ENCODE measurements around the gene EEFSEC.

The EEFSEC gene

GRCh38 chr3:128348075-128348474, 194.8 kb downstream of the EEFSEC start:
- H3K27ac ChIP-seq (ENCODE audit: insufficient read depth, low read depth, low read length, poor library complexity, severe bottlenecking) = no peak overlapping the region
- H3K36me3 ChIP-seq (ENCODE audit: control insufficient read depth, insufficient read depth, low read length) = no peaks in the 10 kb centered on the region
- H3K4me1 ChIP-seq (ENCODE audit: control insufficient read depth, insufficient read depth, low read length) = peaks cover 8% of the 10 kb centered on the region
- no peaks in the 10 kb centered on the region for H3K27me3 ChIP-seq (ENCODE audit: control insufficient read depth, insufficient read depth, low read length, poor library complexity, severe bottlenecking)
- H3K4me3 ChIP-seq (ENCODE audit: insufficient read depth, low read depth, low read length) = no peak overlapping the region
- H3K9me3 ChIP-seq (ENCODE audit: control insufficient read depth, low read length) = no peaks in the 10 kb centered on the region
- WGBS, 2 experiments = 96 to 100% methylated on average over 2 to 3 of the region's 4 CpGs

GRCh38 chr3:128348805-128349531, 195.7 kb downstream of the EEFSEC start:
- H3K4me3 ChIP-seq (ENCODE audit: insufficient read depth, low read depth, low read length) = no peak overlapping the region
- H3K27me3 ChIP-seq (ENCODE audit: control insufficient read depth, insufficient read depth, low read length, poor library complexity, severe bottlenecking) = no peaks in the 10 kb centered on the region
- no peaks in the 10 kb centered on the region for H3K36me3 ChIP-seq (ENCODE audit: control insufficient read depth, insufficient read depth, low read length)
- WGBS, 2 experiments = 85 to 87% methylated on average over 5 of the region's 5 CpGs
- H3K9me3 ChIP-seq (ENCODE audit: control insufficient read depth, low read length) = no peaks in the 10 kb centered on the region
- H3K4me1 ChIP-seq (ENCODE audit: control insufficient read depth, insufficient read depth, low read length) = peaks cover 8% of the 10 kb centered on the region
- H3K27ac ChIP-seq (ENCODE audit: insufficient read depth, low read depth, low read length, poor library complexity, severe bottlenecking) = no peak overlapping the region

DNA sequence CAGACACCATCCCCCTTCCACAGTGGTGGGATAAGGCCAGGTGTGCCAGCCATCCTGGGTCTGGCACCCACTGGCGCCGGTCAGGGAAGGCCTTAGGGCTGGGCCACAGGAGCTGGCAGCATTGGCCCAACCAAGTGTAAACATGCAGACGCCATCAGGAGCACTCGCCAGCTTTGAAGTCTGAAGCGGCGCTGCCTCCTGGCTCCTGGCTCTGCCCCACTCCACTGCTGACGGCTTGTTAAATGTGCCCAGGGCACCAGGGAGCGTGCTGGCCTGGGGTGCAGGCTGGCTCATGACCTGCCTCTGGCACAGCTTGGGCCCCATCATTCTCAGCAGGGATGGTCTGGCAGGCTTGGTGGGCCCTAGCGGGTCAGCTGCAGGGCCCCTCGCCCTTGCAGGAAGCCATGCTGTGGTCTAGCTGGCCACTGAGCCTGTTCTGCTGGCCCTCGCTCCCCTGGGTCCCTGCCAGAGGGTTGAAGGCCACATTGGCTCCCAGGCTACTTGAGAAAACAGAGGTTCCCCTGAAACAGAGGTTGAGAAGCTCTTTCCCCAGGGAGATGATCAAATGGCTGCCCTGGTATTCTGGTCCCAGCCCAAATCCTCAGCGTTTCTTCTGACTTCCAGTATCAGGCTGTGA, 196.8 kb downstream of the EEFSEC start:
- H3K36me3 ChIP-seq (ENCODE audit: control insufficient read depth, insufficient read depth, low read length) = no peaks in the 10 kb centered on the region
- 96% methylated on average over 12 of the region's 12 CpGs for WGBS, 2 experiments
- H3K9me3 ChIP-seq (ENCODE audit: control insufficient read depth, low read length) = no peaks in the 10 kb centered on the region
- no peak overlapping the region for H3K27ac ChIP-seq (ENCODE audit: insufficient read depth, low read depth, low read length, poor library complexity, severe bottlenecking)
- no peaks in the 10 kb centered on the region for H3K27me3 ChIP-seq (ENCODE audit: control insufficient read depth, insufficient read depth, low read length, poor library complexity, severe bottlenecking)
- peaks cover 12% of the 10 kb centered on the region for H3K4me1 ChIP-seq (ENCODE audit: control insufficient read depth, insufficient read depth, low read length)
- no peak overlapping the region for H3K4me3 ChIP-seq (ENCODE audit: insufficient read depth, low read depth, low read length)

- Histone ChIP-seq H3K9me3 (ENCODE audit: control insufficient read depth, low read length) (no peaks in the 10 kb centered on the region), H3K27me3 (ENCODE audit: control insufficient read depth, insufficient read depth, low read length, poor library complexity, severe bottlenecking) (no peaks in the 10 kb centered on the region), H3K27ac (ENCODE audit: insufficient read depth, low read depth, low read length, poor library complexity, severe bottlenecking) (no peak overlapping the region), H3K36me3 (ENCODE audit: control insufficient read depth, insufficient read depth, low read length) (no peaks in the 10 kb centered on the region), H3K4me3 (ENCODE audit: insufficient read depth, low read depth, low read length) (no peak overlapping the region), H3K4me1 (ENCODE audit: control insufficient read depth, insufficient read depth, low read length) (peaks cover 12% of the 10 kb centered on the region)
- 92 to 94% methylated on average over 7 of the region's 7 CpGs for WGBS, 2 experiments
These were observed 198.3 kb downstream of the EEFSEC start for GRCh38 chr3:128351546-128351945.

DNA sequence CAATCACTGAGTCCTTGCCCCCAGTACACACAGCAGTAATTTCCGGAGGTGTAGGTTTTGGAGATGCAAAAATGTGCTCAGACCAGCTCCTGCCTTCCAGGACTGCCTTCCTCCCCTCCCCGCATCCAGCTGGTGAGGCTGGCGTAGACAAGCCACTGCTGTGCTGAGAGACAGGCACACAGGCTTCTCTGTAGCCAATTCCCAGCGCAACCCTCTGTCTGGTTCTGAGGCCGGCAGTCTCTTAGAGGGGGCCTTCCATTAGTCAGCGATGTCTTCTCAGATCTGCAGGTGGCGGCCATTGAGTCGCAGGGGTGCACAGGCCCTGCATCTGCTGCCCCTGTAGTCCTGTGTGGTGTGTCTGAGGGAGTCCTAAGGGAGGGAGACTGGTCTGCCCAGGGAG, 199.0 kb downstream of the EEFSEC start:
- 90 to 94% methylated on average over 8 of the region's 8 CpGs for WGBS, 2 experiments

GRCh38 chr3:128353361-128353965, 200.2 kb downstream of the EEFSEC start:
- Histone ChIP-seq H3K27me3 (ENCODE audit: control insufficient read depth, insufficient read depth, low read length, poor library complexity, severe bottlenecking) (no peaks in the 10 kb centered on the region), H3K9me3 (ENCODE audit: control insufficient read depth, low read length) (no peaks in the 10 kb centered on the region), H3K4me3 (ENCODE audit: insufficient read depth, low read depth, low read length) (no peak overlapping the region), H3K36me3 (ENCODE audit: control insufficient read depth, insufficient read depth, low read length) (no peaks in the 10 kb centered on the region), H3K27ac (ENCODE audit: insufficient read depth, low read depth, low read length, poor library complexity, severe bottlenecking) (no peak overlapping the region), H3K4me1 (ENCODE audit: control insufficient read depth, insufficient read depth, low read length) (peaks cover 12% of the 10 kb centered on the region)
- WGBS, 2 experiments = 92 to 95% methylated on average over 8 of the region's 8 CpGs

More for the DNA sequence above, 199.0 kb downstream of the EEFSEC start:
- no peaks in the 10 kb centered on the region for H3K27me3 ChIP-seq (ENCODE audit: control insufficient read depth, insufficient read depth, low read length, poor library complexity, severe bottlenecking)
- no peaks in the 10 kb centered on the region for H3K36me3 ChIP-seq (ENCODE audit: control insufficient read depth, insufficient read depth, low read length)
- no peaks in the 10 kb centered on the region for H3K9me3 ChIP-seq (ENCODE audit: control insufficient read depth, low read length)
- H3K4me3 ChIP-seq (ENCODE audit: insufficient read depth, low read depth, low read length) = no peak overlapping the region
- no peak overlapping the region for H3K27ac ChIP-seq (ENCODE audit: insufficient read depth, low read depth, low read length, poor library complexity, severe bottlenecking)
- H3K4me1 ChIP-seq (ENCODE audit: control insufficient read depth, insufficient read depth, low read length) = peaks cover 12% of the 10 kb centered on the region

DNA sequence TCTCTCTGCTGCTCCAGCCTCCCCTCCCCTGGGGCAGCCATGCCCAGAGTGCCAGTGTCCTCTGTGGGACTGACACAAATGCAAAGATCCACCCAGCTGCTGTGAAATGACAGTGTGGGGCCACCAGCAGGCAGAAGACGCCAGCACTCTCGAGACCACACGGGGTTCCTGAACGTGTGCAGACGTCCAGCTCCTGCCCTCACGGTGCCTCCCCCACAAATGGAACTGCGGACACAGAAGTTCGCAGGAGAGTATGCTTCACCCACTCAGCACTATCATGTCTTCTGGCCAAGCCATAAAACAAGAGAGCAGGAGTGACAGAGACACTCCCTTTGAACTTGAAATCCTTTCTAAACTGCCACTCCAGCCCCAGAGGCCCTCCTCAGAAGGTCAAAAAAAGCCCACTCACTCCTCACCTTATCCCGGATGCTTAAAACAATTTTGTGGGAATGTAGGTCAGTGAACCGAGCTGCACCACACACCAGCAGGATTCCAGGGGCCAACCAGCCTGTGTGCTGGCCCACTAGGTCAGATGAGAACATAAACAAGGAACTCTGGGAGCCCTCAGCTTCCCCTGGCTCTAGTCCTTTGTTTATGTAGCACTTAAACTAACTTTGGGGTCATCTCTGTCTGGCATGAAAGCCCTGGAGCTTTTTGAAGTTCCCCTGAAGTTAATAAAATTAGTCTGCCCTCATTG, 200.9 kb downstream of the EEFSEC start:
- H3K27me3 ChIP-seq (ENCODE audit: control insufficient read depth, insufficient read depth, low read length, poor library complexity, severe bottlenecking) = no peaks in the 10 kb centered on the region
- no peaks in the 10 kb centered on the region for H3K36me3 ChIP-seq (ENCODE audit: control insufficient read depth, insufficient read depth, low read length)
- no peak overlapping the region for H3K27ac ChIP-seq (ENCODE audit: insufficient read depth, low read depth, low read length, poor library complexity, severe bottlenecking)
- H3K4me1 ChIP-seq (ENCODE audit: control insufficient read depth, insufficient read depth, low read length) = peaks cover 6% of the 10 kb centered on the region
- H3K9me3 ChIP-seq (ENCODE audit: control insufficient read depth, low read length) = no peaks in the 10 kb centered on the region
- WGBS, 2 experiments = 90% methylated on average over 10 of the region's 10 CpGs
- no peak overlapping the region for H3K4me3 ChIP-seq (ENCODE audit: insufficient read depth, low read depth, low read length)

GRCh38 chr3:128354788-128355542, 201.7 kb downstream of the EEFSEC start:
- no peak overlapping the region for H3K27ac ChIP-seq (ENCODE audit: insufficient read depth, low read depth, low read length, poor library complexity, severe bottlenecking)
- no peaks in the 10 kb centered on the region for H3K27me3 ChIP-seq (ENCODE audit: control insufficient read depth, insufficient read depth, low read length, poor library complexity, severe bottlenecking)
- H3K4me1 ChIP-seq (ENCODE audit: control insufficient read depth, insufficient read depth, low read length) = peaks cover 4% of the 10 kb centered on the region
- whole genome bisulfite sequencing, 2 experiments = 88 to 90% methylated on average over 13 of the region's 13 CpGs
- no peaks in the 10 kb centered on the region for H3K9me3 ChIP-seq (ENCODE audit: control insufficient read depth, low read length)
- no peaks in the 10 kb centered on the region for H3K36me3 ChIP-seq (ENCODE audit: control insufficient read depth, insufficient read depth, low read length)
- H3K4me3 ChIP-seq (ENCODE audit: insufficient read depth, low read depth, low read length) = no peak overlapping the region

- no peaks in the 10 kb centered on the region for H3K9me3 ChIP-seq (ENCODE audit: control insufficient read depth, low read length)
- H3K4me3 ChIP-seq (ENCODE audit: insufficient read depth, low read depth, low read length) = no peak overlapping the region
- H3K4me1 ChIP-seq (ENCODE audit: control insufficient read depth, insufficient read depth, low read length) = peaks cover 4% of the 10 kb centered on the region
- H3K27ac ChIP-seq (ENCODE audit: insufficient read depth, low read depth, low read length, poor library complexity, severe bottlenecking) = no peak overlapping the region
- 91 to 94% methylated on average over 2 of the region's 2 CpGs for WGBS, 2 experiments
- no peaks in the 10 kb centered on the region for H3K27me3 ChIP-seq (ENCODE audit: control insufficient read depth, insufficient read depth, low read length, poor library complexity, severe bottlenecking)
- no peaks in the 10 kb centered on the region for H3K36me3 ChIP-seq (ENCODE audit: control insufficient read depth, insufficient read depth, low read length)
These were observed 202.2 kb downstream of the EEFSEC start for GRCh38 chr3:128355543-128355919.

Data from ectodermal cell (in vitro differentiated cells).